GM19023 (cell line): Measurements from ENCODE around the gene CAPN8.

Experiments
- ATAC-seq: cut with Tn5 transposase; IDR thresholded peaks from one replicate; pipeline ENCODE4 v1.9.1; 2021; ENCODE audit warnings: mild to moderate bottlenecking, moderate library complexity; ENCODE audit not compliant: unreplicated experiment

CAPN8 gene

GRCh38 chr1:223702735-223703667 is 37.5 kb upstream of the CAPN8 start:
- ATAC-seq, result no peak

GRCh38 chr1:223700942-223701637 is 35.6 kb upstream of the CAPN8 start:
- ATAC-seq, result no peak

GRCh38 chr1:223700388-223700918 is 35.0 kb upstream of the CAPN8 start:
- no peak for ATAC-seq

GRCh38 chr1:223695941-223696340 is 30.4 kb upstream of the CAPN8 start:
- ATAC-seq, result no peak

- no peak for ATAC-seq
These were observed 29.6 kb upstream of the CAPN8 start for GRCh38 chr1:223695014-223695548.

- ATAC-seq, result no peak
These were observed 25.6 kb upstream of the CAPN8 start for GRCh38 chr1:223691121-223691520.

GRCh38 chr1:223684488-223684792 is 18.9 kb upstream of the CAPN8 start:
- ATAC-seq, result no peak

- no peak for ATAC-seq
These were observed 18.3 kb upstream of the CAPN8 start for GRCh38 chr1:223683586-223684487.

- ATAC-seq, result no peak
These were observed 17.0 kb upstream of the CAPN8 start for GRCh38 chr1:223682502-223682901.

GRCh38 chr1:223680188-223680587 is 14.7 kb upstream of the CAPN8 start:
- no peak for ATAC-seq

- no peak for ATAC-seq
These were observed 13.3 kb upstream of the CAPN8 start for GRCh38 chr1:223678841-223679240.

GRCh38 chr1:223674119-223674890 is 8.8 kb upstream of the CAPN8 start:
- ATAC-seq, result no peak

- no peak for ATAC-seq
These were observed 5.1 kb upstream of the CAPN8 start for GRCh38 chr1:223670458-223671159.

GRCh38 chr1:223669003-223669795 is 3.7 kb upstream of the CAPN8 start:
- no peak for ATAC-seq

- ATAC-seq, result no peak
These were observed 2.1 kb upstream of the CAPN8 start for GRCh38 chr1:223667484-223668182.

GRCh38 chr1:223664106-223664505 is 1.4 kb downstream of the CAPN8 start:
- ATAC-seq, result no peak

- ATAC-seq, result no peak
These were observed 2.6 kb downstream of the CAPN8 start for GRCh38 chr1:223662943-223663342.

- ATAC-seq, result no peak
These were observed 5.8 kb downstream of the CAPN8 start for GRCh38 chr1:223659711-223660110.
